ENCODE results near the gene STK11IP.

STK11IP gene

GRCh38 chr2:219575566-219576504 lies 21.8 kb upstream of the STK11IP start:
- Histone ChIP-seq H3K36me3 (ENCODE audit: insufficient read depth, low read length) (no peaks in the 10 kb centered on the region), H3K27me3 (ENCODE audit: control insufficient read depth, insufficient read depth, low read length) (peaks cover 40% of the 10 kb centered on the region), H3K9ac (ENCODE audit: low read depth, low read length) (no peak overlapping the region), H3K4me2 (ENCODE audit: low read length) (no peak overlapping the region), H3K4me3 (ENCODE audit: low read length) (no peak overlapping the region), H3K9me3 (replicated peaks; ENCODE audit: low read length) (no peaks in the 10 kb centered on the region), H3K4me1 (ENCODE audit: control insufficient read depth, insufficient read depth, low read length) (peaks cover 11% of the 10 kb centered on the region)

GRCh38 chr2:219576505-219577388 lies 20.9 kb upstream of the STK11IP start:
- H3K4me1 ChIP-seq (ENCODE audit: control insufficient read depth, insufficient read depth, low read length), result peaks cover 8% of the 10 kb centered on the region
- H3K9me3 ChIP-seq (replicated peaks; ENCODE audit: low read length), result no peaks in the 10 kb centered on the region
- H3K27me3 ChIP-seq (ENCODE audit: control insufficient read depth, insufficient read depth, low read length), result peaks cover 40% of the 10 kb centered on the region
- H3K36me3 ChIP-seq (ENCODE audit: insufficient read depth, low read length), result no peaks in the 10 kb centered on the region
- H3K4me3 ChIP-seq (ENCODE audit: low read length), result no peak overlapping the region
- H3K4me2 ChIP-seq (ENCODE audit: low read length), result no peak overlapping the region
- no peak overlapping the region for H3K9ac ChIP-seq (ENCODE audit: low read depth, low read length)

DNA sequence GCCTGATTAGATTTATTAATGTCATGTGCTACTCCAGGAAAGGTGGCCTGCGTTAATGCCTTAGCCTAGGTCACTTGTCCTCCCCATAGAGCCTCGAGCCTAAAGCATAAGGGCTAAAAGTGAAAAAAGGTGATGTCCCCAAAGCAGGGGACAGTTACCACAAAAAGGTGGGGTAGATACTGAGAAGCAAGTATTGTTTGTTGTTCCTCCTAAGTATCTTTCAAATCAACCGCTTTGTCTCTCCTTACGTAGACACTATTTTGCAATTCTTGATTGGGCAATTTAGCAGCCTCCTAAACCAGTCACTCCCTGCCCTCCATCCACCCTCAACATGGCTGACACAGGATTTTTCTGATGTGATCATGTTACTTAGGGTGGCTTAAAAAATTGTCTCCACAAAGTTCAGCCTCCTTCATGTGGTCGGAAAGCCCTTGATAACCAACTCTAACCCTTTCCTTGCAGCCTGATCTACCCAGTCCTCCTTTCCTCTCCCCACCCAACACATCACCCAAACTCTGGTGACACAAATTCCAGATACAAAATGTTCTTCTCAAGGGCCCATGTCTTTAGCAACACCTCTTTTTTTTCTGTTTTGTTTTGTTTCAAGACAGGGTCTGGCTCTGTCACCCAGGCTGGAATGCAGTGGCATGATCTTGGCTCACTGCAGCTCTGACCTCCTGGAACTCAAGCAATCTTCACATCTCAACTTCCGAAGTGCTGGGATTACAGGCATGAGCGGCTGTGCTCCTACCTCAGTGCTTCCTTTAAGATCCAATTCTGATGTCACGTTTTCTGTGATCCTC lies 18.6 kb upstream of the STK11IP start:
- Histone ChIP-seq H3K4me3 (ENCODE audit: low read length) (no peak overlapping the region), H3K27me3 (ENCODE audit: control insufficient read depth, insufficient read depth, low read length) (peaks cover 40% of the 10 kb centered on the region), H3K4me2 (ENCODE audit: low read length) (no peak overlapping the region)

GRCh38 chr2:219581346-219581745 lies 16.3 kb upstream of the STK11IP start:
- Histone ChIP-seq H3K36me3 (ENCODE audit: insufficient read depth, low read length) (no peaks in the 10 kb centered on the region), H3K4me1 (ENCODE audit: control insufficient read depth, insufficient read depth, low read length) (peaks cover 6% of the 10 kb centered on the region), H3K4me3 (ENCODE audit: low read length) (no peak overlapping the region), H3K9ac (ENCODE audit: low read depth, low read length) (no peak overlapping the region), H3K4me2 (ENCODE audit: low read length) (no peak overlapping the region), H3K9me3 (replicated peaks; ENCODE audit: low read length) (no peaks in the 10 kb centered on the region), H3K27me3 (ENCODE audit: control insufficient read depth, insufficient read depth, low read length) (peaks cover 33% of the 10 kb centered on the region)

More for the DNA sequence above, 18.6 kb upstream of the STK11IP start:
- no peaks in the 10 kb centered on the region for H3K36me3 ChIP-seq (ENCODE audit: insufficient read depth, low read length)
- H3K9me3 ChIP-seq (replicated peaks; ENCODE audit: low read length), result no peaks in the 10 kb centered on the region
- H3K9ac ChIP-seq (ENCODE audit: low read depth, low read length), result no peak overlapping the region
- H3K4me1 ChIP-seq (ENCODE audit: control insufficient read depth, insufficient read depth, low read length), result peaks cover 6% of the 10 kb centered on the region

DNA sequence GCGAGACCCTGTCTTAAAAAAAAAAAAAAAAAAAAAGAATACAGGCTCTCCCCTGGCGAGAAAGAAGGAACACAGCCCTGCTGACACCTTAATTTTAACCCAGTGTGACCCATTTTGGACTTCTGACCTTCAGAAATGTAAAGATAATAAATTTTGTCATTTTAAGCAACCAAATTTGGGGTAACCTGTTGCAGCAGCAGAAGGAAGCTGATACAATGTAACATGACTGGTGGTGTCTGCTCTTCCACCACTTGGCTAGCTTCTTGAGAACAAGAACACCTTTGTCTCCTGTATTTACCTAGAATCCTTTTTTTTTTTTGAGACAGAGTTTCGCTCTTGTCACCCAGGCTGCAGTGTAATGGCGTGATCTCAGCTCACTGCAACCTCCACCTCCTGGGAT lies 6.6 kb upstream of the STK11IP start:
- Histone ChIP-seq H3K9me3 (replicated peaks; ENCODE audit: low read length) (no peaks in the 10 kb centered on the region), H3K4me1 (ENCODE audit: control insufficient read depth, insufficient read depth, low read length) (peaks cover 2% of the 10 kb centered on the region), H3K9ac (ENCODE audit: low read depth, low read length) (no peak overlapping the region), H3K4me2 (ENCODE audit: low read length) (no peak overlapping the region), H3K36me3 (ENCODE audit: insufficient read depth, low read length) (no peaks in the 10 kb centered on the region), H3K27me3 (ENCODE audit: control insufficient read depth, insufficient read depth, low read length) (peaks cover 11% of the 10 kb centered on the region), H3K4me3 (ENCODE audit: low read length) (no peak overlapping the region)

- Histone ChIP-seq H3K9ac (ENCODE audit: low read depth, low read length) (no peak overlapping the region), H3K4me3 (ENCODE audit: low read length) (no peak overlapping the region), H3K36me3 (ENCODE audit: insufficient read depth, low read length) (no peaks in the 10 kb centered on the region), H3K4me1 (ENCODE audit: control insufficient read depth, insufficient read depth, low read length) (peaks cover 11% of the 10 kb centered on the region), H3K27me3 (ENCODE audit: control insufficient read depth, insufficient read depth, low read length) (peaks cover 4% of the 10 kb centered on the region), H3K9me3 (replicated peaks; ENCODE audit: low read length) (no peaks in the 10 kb centered on the region), H3K4me2 (ENCODE audit: low read length) (peak overlapping the region; percentile 27)
These were observed 4.9 kb upstream of the STK11IP start for GRCh38 chr2:219592736-219593135.

- peaks cover 11% of the 10 kb centered on the region for H3K4me1 ChIP-seq (ENCODE audit: control insufficient read depth, insufficient read depth, low read length)
- H3K27me3 ChIP-seq (ENCODE audit: control insufficient read depth, insufficient read depth, low read length), result peaks cover 4% of the 10 kb centered on the region
- no peak overlapping the region for H3K4me3 ChIP-seq (ENCODE audit: low read length)
- no peak overlapping the region for H3K9ac ChIP-seq (ENCODE audit: low read depth, low read length)
- no peaks in the 10 kb centered on the region for H3K9me3 ChIP-seq (replicated peaks; ENCODE audit: low read length)
- H3K36me3 ChIP-seq (ENCODE audit: insufficient read depth, low read length), result no peaks in the 10 kb centered on the region
- H3K4me2 ChIP-seq (ENCODE audit: low read length), result no peak overlapping the region
These were observed 4.5 kb upstream of the STK11IP start for GRCh38 chr2:219593154-219593553.

- Histone ChIP-seq H3K27me3 (ENCODE audit: control insufficient read depth, insufficient read depth, low read length) (peaks cover 4% of the 10 kb centered on the region), H3K9ac (ENCODE audit: low read depth, low read length) (no peak overlapping the region), H3K9me3 (replicated peaks; ENCODE audit: low read length) (no peaks in the 10 kb centered on the region), H3K4me1 (ENCODE audit: control insufficient read depth, insufficient read depth, low read length) (peaks cover 18% of the 10 kb centered on the region), H3K4me3 (ENCODE audit: low read length) (no peak overlapping the region), H3K36me3 (ENCODE audit: insufficient read depth, low read length) (no peaks in the 10 kb centered on the region), H3K4me2 (ENCODE audit: low read length) (no peak overlapping the region)
These were observed 2.4 kb upstream of the STK11IP start for GRCh38 chr2:219595256-219595655.

DNA sequence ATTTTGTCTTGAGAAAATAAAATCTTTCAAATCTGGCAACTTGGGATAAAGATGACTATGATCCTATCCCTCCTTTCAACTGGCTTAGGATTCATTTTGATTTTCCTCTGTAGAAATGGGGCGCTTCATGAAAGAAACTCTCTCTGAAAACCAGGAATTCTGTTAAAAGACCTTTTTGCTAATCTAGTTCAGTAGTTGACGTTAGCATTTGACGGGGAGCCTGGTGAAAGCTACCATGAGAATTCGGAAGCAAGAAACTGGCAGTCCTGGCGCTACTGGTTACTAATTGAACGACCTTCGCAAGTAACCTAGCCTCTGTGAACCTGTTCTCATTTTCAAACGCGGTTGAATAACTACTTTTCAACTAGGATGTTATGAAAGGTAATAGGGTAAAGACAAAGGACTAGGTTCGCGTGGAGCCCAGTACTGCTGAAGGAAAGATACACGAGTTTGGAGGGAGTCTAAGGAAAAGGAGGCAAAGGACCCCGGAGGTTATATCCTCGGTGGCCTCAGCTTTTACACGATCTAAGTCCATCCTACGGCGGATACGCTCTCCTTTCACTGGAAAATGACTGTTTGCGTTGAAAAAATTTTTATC lies 604 bp upstream of the STK11IP start:
- Histone ChIP-seq H3K4me1 (ENCODE audit: control insufficient read depth, insufficient read depth, low read length) (peaks cover 18% of the 10 kb centered on the region), H3K9ac (ENCODE audit: low read depth, low read length) (peak overlapping the region; percentile 95), H3K27me3 (ENCODE audit: control insufficient read depth, insufficient read depth, low read length) (no peaks in the 10 kb centered on the region), H3K4me2 (ENCODE audit: low read length) (peak overlapping the region; percentile 87), H3K9me3 (replicated peaks; ENCODE audit: low read length) (no peaks in the 10 kb centered on the region), H3K4me3 (ENCODE audit: low read length) (peak overlapping the region; percentile 83), H3K36me3 (ENCODE audit: insufficient read depth, low read length) (peaks cover 10% of the 10 kb centered on the region)

- peak overlapping the region; percentile 83 for H3K4me3 ChIP-seq (ENCODE audit: low read length)
- peak overlapping the region; percentile 87 for H3K4me2 ChIP-seq (ENCODE audit: low read length)
- peak overlapping the region; percentile 95 for H3K9ac ChIP-seq (ENCODE audit: low read depth, low read length)
- H3K27me3 ChIP-seq (ENCODE audit: control insufficient read depth, insufficient read depth, low read length), result no peaks in the 10 kb centered on the region
- no peaks in the 10 kb centered on the region for H3K9me3 ChIP-seq (replicated peaks; ENCODE audit: low read length)
- H3K4me1 ChIP-seq (ENCODE audit: control insufficient read depth, insufficient read depth, low read length), result peaks cover 18% of the 10 kb centered on the region
- H3K36me3 ChIP-seq (ENCODE audit: insufficient read depth, low read length), result peaks cover 17% of the 10 kb centered on the region
These were observed 836 bp downstream of the STK11IP start for GRCh38 chr2:219598308-219599078.
